GM18520 (cell line): ENCODE data around the gene CPHXL.

ENCODE experiments used
- ATAC-seq: cut with Tn5 transposase; IDR thresholded peaks from one replicate; pipeline ENCODE4 v1.9.1; 2021; ENCODE audit not compliant: unreplicated experiment

CPHXL gene

GRCh38 chr16:75702242-75702641 is 24.0 kb downstream of the CPHXL start:
- no peak for ATAC-seq

DNA sequence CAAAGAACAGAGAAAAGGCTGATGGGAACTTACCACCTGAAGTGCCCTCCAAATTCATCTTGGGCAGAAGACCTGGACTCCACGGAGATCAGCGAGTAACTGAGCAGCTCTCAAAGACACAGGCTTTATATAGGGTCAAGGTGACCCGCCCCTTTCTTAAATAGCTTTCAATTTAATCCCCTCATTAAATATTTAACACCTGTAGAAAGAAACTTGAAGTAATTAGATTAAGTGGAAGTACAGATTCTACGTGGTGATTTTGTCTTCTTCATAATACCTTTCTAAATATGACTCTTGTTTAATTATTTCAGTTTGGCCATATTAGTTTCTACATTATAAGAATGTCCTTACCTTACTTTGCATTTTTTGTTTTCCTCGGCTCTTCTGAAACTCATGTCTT is 24.9 kb downstream of the CPHXL start, which contains the start of gene DUXB:
Gene DUXB, minus strand, starts transcription at position 101 of the 400 bp plus-strand sequence. Its CDS starts 43 bp downstream, at position 58.
- ATAC-seq = no peak

GRCh38 chr16:75697571-75697970 is 28.7 kb downstream of the CPHXL start:
- no peak for ATAC-seq

DNA sequence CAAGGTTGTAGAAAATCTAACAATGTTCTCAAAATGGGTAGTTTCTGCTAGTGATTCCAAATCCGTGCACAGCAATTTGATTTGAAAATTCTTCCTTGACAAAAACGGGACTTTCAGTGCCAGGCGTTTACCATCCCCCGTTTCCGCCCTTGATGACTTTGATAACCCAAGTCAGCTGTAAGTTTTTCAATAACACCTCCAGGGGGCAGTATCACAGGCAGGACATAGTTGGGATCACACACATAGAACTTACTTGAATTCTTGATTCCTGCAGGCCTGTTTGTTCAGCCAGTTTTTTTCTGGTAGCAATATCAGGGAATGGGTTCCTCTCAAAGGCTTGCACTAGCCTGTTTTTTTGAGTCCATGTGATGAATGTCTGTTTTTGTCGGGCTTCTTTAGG is 30.6 kb downstream of the CPHXL start:
- ATAC-seq = no peak

DNA sequence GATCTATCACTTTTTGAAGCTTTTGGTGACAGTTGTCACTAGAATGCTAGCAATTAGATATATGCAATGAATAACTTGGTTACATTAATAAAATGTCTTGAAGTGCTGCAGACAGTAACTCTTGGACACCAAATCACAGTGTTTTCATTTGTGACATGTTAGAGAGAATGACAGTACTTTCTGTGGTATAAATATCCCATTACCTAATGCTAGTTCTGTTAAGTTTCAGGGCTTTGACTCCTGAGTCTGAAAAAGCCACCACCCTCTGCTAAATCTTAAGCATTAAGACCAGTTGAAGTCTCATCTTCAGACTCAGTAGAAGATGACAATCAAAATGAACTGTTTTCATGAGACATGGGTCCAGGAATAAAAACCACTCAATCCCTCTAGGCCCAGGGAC is 38.9 kb downstream of the CPHXL start:
- no peak for ATAC-seq

GRCh38 chr16:75682308-75682707 is 44.0 kb downstream of the CPHXL start:
- no peak for ATAC-seq

DNA sequence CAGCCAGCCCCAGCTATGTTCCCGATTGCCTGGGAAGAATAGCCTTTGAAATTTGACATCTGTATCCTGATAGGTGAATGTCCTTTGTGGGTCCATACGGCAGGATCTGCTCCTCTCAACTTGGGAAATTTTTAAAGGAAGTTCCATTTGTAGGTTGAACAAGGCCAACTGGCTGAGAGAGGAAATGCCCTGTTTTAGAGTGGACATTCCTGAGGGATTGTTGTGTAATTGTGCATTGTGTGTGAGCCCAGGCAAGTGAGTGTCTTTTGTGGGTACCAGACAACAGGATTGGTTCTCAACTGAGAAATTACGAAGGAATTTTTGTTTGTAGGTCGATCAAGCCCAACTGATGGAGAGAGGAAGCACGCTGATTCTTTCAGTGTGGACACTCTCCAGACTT is 46.9 kb downstream of the CPHXL start:
- ATAC-seq = no peak

- ATAC-seq = no peak
Measured at GRCh38 chr16:75676909-75677308, 49.4 kb downstream of the CPHXL start, which contains the start of gene CPHXL2. CPHXL2 (minus strand) TSS chr16:75677009; CDS start chr16:75676999, 10 bp downstream.

DNA sequence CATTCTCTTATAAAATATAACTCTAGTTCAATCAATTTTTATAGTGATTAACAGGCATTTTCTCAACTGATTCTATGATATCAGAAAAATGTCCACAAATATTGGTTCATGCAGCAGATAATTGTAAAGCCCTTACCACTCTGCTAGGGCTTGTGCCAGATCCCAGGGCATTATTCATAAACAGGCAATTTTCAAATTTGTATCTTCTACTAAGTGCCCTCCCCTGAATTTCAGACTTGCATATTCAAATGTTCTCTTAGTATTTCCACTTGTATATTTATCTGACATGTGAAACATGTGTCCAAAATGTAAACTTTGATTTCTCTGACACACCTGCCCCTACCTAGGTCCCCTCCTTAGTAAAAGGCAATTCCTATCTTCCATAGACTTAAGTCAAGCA is 58.8 kb downstream of the CPHXL start:
- no peak for ATAC-seq
